Endothelial cell of umbilical vein (primary cell): ENCODE measurements around the gene MAP6. TPM values are rescaled to one million over a fixed set of nuclear protein-coding genes. Genes with fewer than 3 reads are reported as not detected.

ENCODE experiments used
- BruUV-seq: library from RNA; stranded (reverse); fragments of 400-500 nt; replicated peaks from 2 replicates; lab custom pipeline; 2021; lab: Mats Ljungman, UMichigan
- CTCF ChIA-PET: fragments of 300-600, 350-600 bp; sonication (Branson Sonifier 250); formaldehyde crosslinking; loops from one replicate; lab custom pipeline; 2021; ENCODE audit warnings: antibody characterized with exemption, inconsistent platforms; lab: Charles Lee
- POLR2A ChIA-PET: fragments of 300-600, 350-600 bp; sonication (Branson Sonifier 250); formaldehyde crosslinking; loops from one replicate; lab custom pipeline; 2021; ENCODE audit warnings: antibody characterized with exemption, inconsistent platforms; lab: Charles Lee
- DNase-seq: peaks from one replicate; pipeline ENCODE4 v3.0.0-alpha.2; 2011; ENCODE audit warnings: low read depth, low spot score
- FAIRE-seq: peaks from 2 replicates; lab custom pipeline; 2011; peaks lifted over from hg19 to GRCh38; lab: Jason Lieb, UNC
- H2AFZ ChIP-seq: 2 replicates; pipeline ENCODE4 v1.6.0; 2012; ENCODE audit warnings: low read depth, low read length, control low read depth, inconsistent platforms
- H3K27ac ChIP-seq: 2 replicates; pipeline ENCODE4 v1.5.1; 2011; ENCODE audit warnings: low read depth, mild to moderate bottlenecking, control low read depth, low read length, moderate library complexity; ENCODE audit not compliant: insufficient read depth
- H3K27me3 ChIP-seq, 2 experiments: 2 replicates each; pipeline versions ENCODE4 v1.6.0 to v1.6.1; 2011; ENCODE audit warnings: low read length in 2 of 2, mixed read lengths in 1 of 2; ENCODE audit not compliant: control insufficient read depth in 2 of 2, insufficient read depth in 2 of 2
- H3K36me3 ChIP-seq, 2 experiments: 2 replicates in 1 of 2; 3 replicates in 1 of 2; pipeline ENCODE4 v1.5.1; 2011; ENCODE audit warnings: low read length in 2 of 2, mild to moderate bottlenecking in 1 of 2, moderate library complexity in 1 of 2; ENCODE audit not compliant: control insufficient read depth in 2 of 2, insufficient read depth in 2 of 2; ENCODE audit errors: extremely low read depth in 1 of 2
- H3K4me1 ChIP-seq: 3 replicates; pipeline ENCODE4 v1.5.1; 2011; ENCODE audit warnings: mild to moderate bottlenecking, low read length; ENCODE audit not compliant: control insufficient read depth, insufficient read depth; ENCODE audit errors: extremely low read depth
- H3K4me2 ChIP-seq: 2 replicates; pipeline ENCODE4 v1.6.1; 2011; ENCODE audit warnings: low read length, control low read depth, mixed read lengths; ENCODE audit not compliant: insufficient read depth
- H3K4me3 ChIP-seq, 3 experiments: fragments of 200-600 bp in 1 of 3; sonication (generic), shearing (Covaris generic) in 1 of 3; replicated peaks in 1 of 3; 2 replicates each; pipeline ENCODE4 v1.5.1; 2011 to 2016; ENCODE audit warnings: control low read depth in 3 of 3, low read length in 3 of 3, mild to moderate bottlenecking in 2 of 3, inconsistent platforms in 1 of 3, low read depth in 1 of 3, moderate library complexity in 1 of 3; ENCODE audit not compliant: insufficient read depth in 1 of 3
- H3K79me2 ChIP-seq: 2 replicates; pipeline ENCODE4 v1.6.0; 2012; ENCODE audit warnings: low read length, inconsistent platforms; ENCODE audit not compliant: control insufficient read depth, insufficient read depth
- H3K9ac ChIP-seq: replicated peaks from 2 replicates; pipeline ENCODE3; 2011; ENCODE audit warnings: low read length, control low read depth; ENCODE audit not compliant: insufficient read depth; ENCODE audit errors: extremely low read depth
- H3K9me1 ChIP-seq: replicated peaks from 3 replicates; pipeline ENCODE4 v1.6.0; 2011; ENCODE audit warnings: mild to moderate bottlenecking, low read length; ENCODE audit not compliant: control insufficient read depth, insufficient read depth; ENCODE audit errors: extremely low read depth
- H3K9me3 ChIP-seq: replicated peaks from 2 replicates; pipeline ENCODE4 v1.5.1; 2012; ENCODE audit warnings: low read length, inconsistent platforms; ENCODE audit not compliant: control insufficient read depth, insufficient read depth
- H4K20me1 ChIP-seq: replicated peaks from 2 replicates; pipeline ENCODE3; 2011; ENCODE audit warnings: mild to moderate bottlenecking, low read length; ENCODE audit not compliant: control insufficient read depth, insufficient read depth; ENCODE audit errors: extremely low read depth
- CTCF ChIP-seq, 2 donors: IDR thresholded peaks; 1 replicate in 1 of 2; 2 replicates in 1 of 2; pipeline ENCODE4 v1.5.1; 2011; ENCODE audit warnings: low read length in 2 of 2, mild to moderate bottlenecking in 2 of 2, moderate library complexity in 2 of 2, control low read depth in 1 of 2, inconsistent platforms in 1 of 2, low read depth in 1 of 2; ENCODE audit not compliant: insufficient read depth in 1 of 2; ENCODE audit errors: extremely low read depth in 1 of 2
- FOS ChIP-seq: IDR thresholded peaks from 2 replicates; pipeline ENCODE4 v1.6.1; 2011; ENCODE audit warnings: mild to moderate bottlenecking, low read length, moderate library complexity, borderline replicate concordance; ENCODE audit not compliant: insufficient read depth
- MAX ChIP-seq: IDR thresholded peaks from 2 replicates; pipeline ENCODE4 v1.6.1; 2011; ENCODE audit not compliant: insufficient read depth, insufficient read length
- MYC ChIP-seq: IDR thresholded peaks from one replicate; pipeline ENCODE4 v1.6.1; 2011; ENCODE audit warnings: mild to moderate bottlenecking, low read depth, low read length
- POLR2AphosphoS5 ChIP-seq: IDR thresholded peaks from 2 replicates; pipeline ENCODE4 v1.6.1; 2012; ENCODE audit warnings: low read depth, mild to moderate bottlenecking, control low read depth, low read length, moderate library complexity; ENCODE audit not compliant: insufficient read depth
- dilution Hi-C: fragments of 300-500 bp; cut with MboI; formaldehyde crosslinking; loops from one replicate; pipeline ENCODE4 v1.15.0; 2019; ENCODE audit warnings: low sequenced_read_pairs; ENCODE audit not compliant: extremely low pct_ligation_motif_present
- intact Hi-C: fragments of 100-400 bp; cut with micrococcal nuclease; formaldehyde crosslinking; loops from one replicate; pipeline ENCODE4 v1.10.0; 2022
- polyA plus RNA-seq, 4 experiments: library from polyadenylated mRNA; depleted of rRNA in 3 of 4; stranded (reverse) in 3 of 4; unstranded in 1 of 4; fragments of >200 nt; gene quantifications; 2 replicates each; pipeline versions ENCODE4 v1.2.1 to v1.2.3, GENCODE V29; 2011 to 2012; ENCODE audit warnings: missing spikeins in 1 of 4
- total RNA-seq: library from RNA; stranded (reverse); gene quantifications from 2 replicates; pipeline ENCODE4 v1.2.3, GENCODE V29; 2021

The MAP6 gene
- total and polyA plus RNA-seq, 2 donors (not counting 3 experiments of a cell fraction or from before 2014, with no cell fraction given), result 0.12 TPM; not detected in 1

- POLR2A ChIA-PET, result interaction anchor here (0.7 to 3.0 kb wide), 3 partner anchors 12 to 18 kb away, joined by 3 to 9 read pairs (median 4); no protein-coding TSS in a partner anchor
- no peaks in the 10 kb centered on the region for H3K9me1 ChIP-seq
- peaks cover 2 to 20% of the 10 kb centered on the region in 2 experiments for H3K36me3 ChIP-seq
- peaks cover 5% of the 10 kb centered on the region for H3K4me1 ChIP-seq
- dilution Hi-C loops (no loop called here), intact Hi-C loops (loop anchor here (1.0 kb wide), 1 partner anchor 30 kb away; no protein-coding TSS in a partner anchor)
- CTCF ChIA-PET, result interaction anchor here (0.9 to 9.1 kb wide), 11 partner anchors 9 to 132 kb away, joined by 3 to 107 read pairs (median 5); partner anchors contain the start of gene SERPINH1
- no peak overlapping the region for H3K27ac ChIP-seq
- no peaks in the 10 kb centered on the region for H3K79me2 ChIP-seq
- peak; percentile 44 for FAIRE-seq
- H3K9me3 ChIP-seq, result no peaks in the 10 kb centered on the region
- H4K20me1 ChIP-seq, result no peaks in the 10 kb centered on the region
- H3K4me2 ChIP-seq, result no peak overlapping the region
- no peak for DNase-seq
- no TSS peak for BruUV-seq
- H2AFZ ChIP-seq, result no peak overlapping the region
- no peak for TF ChIP-seq FOS
- TF ChIP-seq CTCF (IDR thresholded peaks at IDR 0.05; ENCODE audit: extremely low read depth in 1 of 2, insufficient read depth in 1 of 2, low read depth in 1 of 2, low read length in 2 of 2), result peak; percentile 41 to 62
- H3K9ac ChIP-seq, result no peak overlapping the region
- no peak overlapping the region for H3K4me3 ChIP-seq
- no peaks in the 10 kb centered on the region for H3K27me3 ChIP-seq
These were observed 91.6 kb downstream of the MAP6 start for GRCh38 chr11:75577207-75577606.

- Histone ChIP-seq H3K79me2 (no peaks in the 10 kb centered on the region), H3K27ac (no peak overlapping the region)
- intact Hi-C loops, result no loop called here
These were observed 92.3 kb downstream of the MAP6 start for GRCh38 chr11:75576499-75576918.

More at GRCh38 chr11:75576499-75576918, 92.3 kb downstream of the MAP6 start:
- H4K20me1 ChIP-seq, result no peaks in the 10 kb centered on the region
- H3K4me2 ChIP-seq, result no peak overlapping the region
- no TSS peak for BruUV-seq
- H3K4me1 ChIP-seq, result no peaks in the 10 kb centered on the region
- H3K36me3 ChIP-seq, result peaks cover 2 to 27% of the 10 kb centered on the region in 2 experiments
- FAIRE-seq, result peak; percentile 57
- H2AFZ ChIP-seq, result no peak overlapping the region
- no peaks in the 10 kb centered on the region for H3K9me3 ChIP-seq
- CTCF ChIA-PET, result interaction anchor here (0.6 to 9.1 kb wide), 11 partner anchors 9 to 169 kb away, joined by 3 to 107 read pairs (median 5); partner anchors contain the start of gene SERPINH1
- no peaks in the 10 kb centered on the region for H3K27me3 ChIP-seq
- POLR2A ChIA-PET, result interaction anchor here (1.0 to 3.0 kb wide), 3 partner anchors 11 to 23 kb away, joined by 3 to 9 read pairs (median 6); no protein-coding TSS in a partner anchor
- H3K4me3 ChIP-seq, result no peak overlapping the region
- TF ChIP-seq MAX (peak; percentile 57), MYC (no peak), POLR2AphosphoS5 (no peak), CTCF (IDR thresholded peaks at IDR 0.05; ENCODE audit: extremely low read depth in 1 of 2, insufficient read depth in 1 of 2, low read depth in 1 of 2, low read length in 2 of 2) (no peak)
- DNase-seq, result peak; percentile 34
- no peak overlapping the region for H3K9ac ChIP-seq
- no peaks in the 10 kb centered on the region for H3K9me1 ChIP-seq
- dilution Hi-C loops, result no loop called here
